Kidney epithelial cell (primary cell): ENCODE data around the gene MRAP. TPM values are rescaled to one million over a fixed set of nuclear protein-coding genes. Genes with fewer than 3 reads are reported as not detected.

Source experiments
- DNase-seq: peaks from one replicate; pipeline ENCODE4 v3.0.0-alpha.2; 2010; ENCODE audit warnings: low read depth
- H3K27me3 ChIP-seq: 2 replicates; pipeline ENCODE4 v1.6.0; 2011; ENCODE audit warnings: low read length; ENCODE audit not compliant: control insufficient read depth, insufficient read depth
- H3K36me3 ChIP-seq: 2 replicates; pipeline ENCODE4 v1.5.1; 2011; ENCODE audit warnings: low read length; ENCODE audit not compliant: control insufficient read depth, insufficient read depth
- H3K4me3 ChIP-seq: 2 replicates; pipeline ENCODE4 v1.5.1; 2011; ENCODE audit warnings: low read depth, mild to moderate bottlenecking, control low read depth, low read length
- total RNA-seq: library from RNA; depleted of rRNA; stranded (reverse); fragments of >200 nt; gene quantifications from 2 replicates; pipeline ENCODE4 v1.2.3, GENCODE V29; 2015
- TF ChIP-seq, protein P1 (sequence below): IDR thresholded peaks from 2 replicates; pipeline ENCODE4 v1.5.1; 2011; ENCODE audit warnings: mild to moderate bottlenecking, moderate library complexity, low read length, control low read depth, inconsistent platforms; ENCODE audit not compliant: insufficient read depth, poor library complexity, severe bottlenecking

Gene MRAP
- total RNA-seq, 1 donor from 2014 or later, result not detected

- Histone ChIP-seq H3K27me3 (no peaks in the 10 kb centered on the region), H3K4me3 (no peak overlapping the region), H3K36me3 (peaks cover 5% of the 10 kb centered on the region)
- DNase-seq, result no peak
- TF ChIP-seq, protein P1, sequence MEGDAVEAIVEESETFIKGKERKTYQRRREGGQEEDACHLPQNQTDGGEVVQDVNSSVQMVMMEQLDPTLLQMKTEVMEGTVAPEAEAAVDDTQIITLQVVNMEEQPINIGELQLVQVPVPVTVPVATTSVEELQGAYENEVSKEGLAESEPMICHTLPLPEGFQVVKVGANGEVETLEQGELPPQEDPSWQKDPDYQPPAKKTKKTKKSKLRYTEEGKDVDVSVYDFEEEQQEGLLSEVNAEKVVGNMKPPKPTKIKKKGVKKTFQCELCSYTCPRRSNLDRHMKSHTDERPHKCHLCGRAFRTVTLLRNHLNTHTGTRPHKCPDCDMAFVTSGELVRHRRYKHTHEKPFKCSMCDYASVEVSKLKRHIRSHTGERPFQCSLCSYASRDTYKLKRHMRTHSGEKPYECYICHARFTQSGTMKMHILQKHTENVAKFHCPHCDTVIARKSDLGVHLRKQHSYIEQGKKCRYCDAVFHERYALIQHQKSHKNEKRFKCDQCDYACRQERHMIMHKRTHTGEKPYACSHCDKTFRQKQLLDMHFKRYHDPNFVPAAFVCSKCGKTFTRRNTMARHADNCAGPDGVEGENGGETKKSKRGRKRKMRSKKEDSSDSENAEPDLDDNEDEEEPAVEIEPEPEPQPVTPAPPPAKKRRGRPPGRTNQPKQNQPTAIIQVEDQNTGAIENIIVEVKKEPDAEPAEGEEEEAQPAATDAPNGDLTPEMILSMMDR, result no peak
These were observed 39.7 kb downstream of the MRAP start for GRCh38 chr21:32338209-32338921.

- H3K36me3 ChIP-seq, result no peaks in the 10 kb centered on the region
- TF ChIP-seq, protein P1, result no peak
- H3K27me3 ChIP-seq, result no peaks in the 10 kb centered on the region
- no peak for DNase-seq
- no peak overlapping the region for H3K4me3 ChIP-seq
These were observed 42.5 kb downstream of the MRAP start for GRCh38 chr21:32340863-32341848.

DNA sequence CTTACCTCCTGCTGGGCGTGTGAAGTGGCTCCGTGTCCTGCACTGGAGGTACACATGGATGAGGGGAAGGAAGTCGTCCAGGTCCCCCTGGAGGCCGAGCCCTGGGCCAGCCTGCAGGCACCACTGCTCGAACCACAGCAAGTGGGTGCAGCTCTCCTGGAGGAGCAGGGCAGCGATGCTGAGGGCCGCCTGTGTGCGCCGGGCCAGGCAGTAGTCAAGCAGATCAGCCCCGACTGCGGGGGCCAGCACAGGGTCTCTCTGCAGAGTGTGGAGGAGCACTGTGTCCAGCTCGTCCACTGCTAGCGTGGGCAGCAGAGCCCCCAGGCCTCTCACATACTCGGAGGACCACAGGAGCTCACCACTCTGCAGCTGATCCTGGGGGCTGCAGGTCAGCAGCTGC, 48.3 kb downstream of the MRAP start:
- Histone ChIP-seq H3K4me3 (no peak overlapping the region), H3K27me3 (no peaks in the 10 kb centered on the region), H3K36me3 (peaks cover 6% of the 10 kb centered on the region)
- TF ChIP-seq, protein P1, result no peak
- DNase-seq, result no peak

GRCh38 chr21:32347351-32347750, 48.7 kb downstream of the MRAP start:
- Histone ChIP-seq H3K27me3 (no peaks in the 10 kb centered on the region), H3K4me3 (no peak overlapping the region), H3K36me3 (peaks cover 6% of the 10 kb centered on the region)
- TF ChIP-seq, protein P1, result no peak
- no peak for DNase-seq

DNA sequence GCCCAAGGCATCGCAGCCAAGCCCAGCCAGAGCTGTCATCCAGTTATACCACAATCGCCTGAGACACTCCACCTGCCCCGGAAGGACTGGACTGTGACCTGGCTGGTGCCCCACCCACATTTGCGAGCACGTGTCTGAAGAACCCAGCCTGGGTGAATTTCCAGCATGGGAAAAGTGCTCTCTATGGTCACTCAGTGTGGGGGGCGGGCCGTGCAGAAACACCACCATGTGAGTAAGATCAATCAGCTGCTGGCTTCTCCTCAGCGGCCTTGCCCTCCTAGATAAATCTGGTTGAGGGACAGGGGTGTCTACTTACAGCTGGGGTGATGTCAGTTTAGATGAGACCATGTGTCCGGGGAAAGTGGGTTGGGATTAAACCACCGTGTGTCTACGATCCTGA, 49.3 kb downstream of the MRAP start:
- TF ChIP-seq, protein P1, result no peak
- Histone ChIP-seq H3K36me3 (peaks cover 6% of the 10 kb centered on the region), H3K27me3 (no peaks in the 10 kb centered on the region), H3K4me3 (no peak overlapping the region)
- no peak for DNase-seq
